Iris pigment epithelial cell (primary cell): Measurements from ENCODE around the gene RAB15.

Experiments
- DNase-seq: peaks from one replicate; pipeline ENCODE4 v3.0.0-alpha.2; 2011; ENCODE audit warnings: low read depth

Gene RAB15

DNA sequence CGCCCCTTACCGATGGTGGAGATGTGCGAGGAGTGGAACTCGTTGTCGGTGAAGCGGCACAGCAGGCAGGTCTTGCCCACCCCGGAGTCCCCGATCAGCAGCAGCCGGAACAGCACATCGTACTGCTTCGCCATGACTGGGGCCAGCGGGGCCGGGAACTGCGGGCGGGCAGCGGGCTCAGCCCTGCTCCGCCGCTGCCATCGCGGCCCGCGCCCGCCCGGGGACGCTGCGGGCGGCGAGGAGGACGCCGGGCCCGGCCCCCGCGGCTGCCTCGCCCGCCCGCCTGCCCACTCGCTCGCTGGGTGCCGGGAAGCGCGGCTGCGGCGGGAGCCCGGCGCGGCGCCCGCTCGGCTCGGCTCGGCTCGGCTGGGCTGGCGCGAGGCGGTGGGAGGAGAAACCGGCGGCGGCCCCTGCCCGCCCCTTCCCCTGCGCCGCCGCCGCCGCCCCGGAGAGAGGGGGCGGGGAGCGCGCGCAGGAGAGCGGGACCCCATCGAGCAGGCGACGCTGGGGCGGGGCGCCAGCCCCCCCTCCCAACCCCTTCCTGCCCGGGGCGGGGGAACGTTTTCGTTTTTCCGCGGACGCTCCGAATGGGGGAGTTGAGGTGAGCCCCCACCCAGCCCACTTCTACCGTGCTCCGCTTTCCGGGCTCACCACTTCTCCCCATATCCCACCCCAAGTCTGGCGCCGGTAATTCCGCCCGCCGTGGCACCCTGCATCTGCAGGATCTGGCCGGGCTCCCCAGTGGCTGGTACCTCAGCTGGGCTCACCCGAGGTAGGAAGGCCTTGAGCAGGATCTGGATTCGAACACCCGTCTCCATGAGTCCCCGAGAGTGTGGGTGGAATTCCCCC is at the start of gene RAB15:
Gene RAB15, minus strand, starts transcription at position 394 of the 849 bp plus-strand sequence. Its CDS starts 260 bp downstream, at position 134.
- DNase-seq: peak; percentile 16

DNA sequence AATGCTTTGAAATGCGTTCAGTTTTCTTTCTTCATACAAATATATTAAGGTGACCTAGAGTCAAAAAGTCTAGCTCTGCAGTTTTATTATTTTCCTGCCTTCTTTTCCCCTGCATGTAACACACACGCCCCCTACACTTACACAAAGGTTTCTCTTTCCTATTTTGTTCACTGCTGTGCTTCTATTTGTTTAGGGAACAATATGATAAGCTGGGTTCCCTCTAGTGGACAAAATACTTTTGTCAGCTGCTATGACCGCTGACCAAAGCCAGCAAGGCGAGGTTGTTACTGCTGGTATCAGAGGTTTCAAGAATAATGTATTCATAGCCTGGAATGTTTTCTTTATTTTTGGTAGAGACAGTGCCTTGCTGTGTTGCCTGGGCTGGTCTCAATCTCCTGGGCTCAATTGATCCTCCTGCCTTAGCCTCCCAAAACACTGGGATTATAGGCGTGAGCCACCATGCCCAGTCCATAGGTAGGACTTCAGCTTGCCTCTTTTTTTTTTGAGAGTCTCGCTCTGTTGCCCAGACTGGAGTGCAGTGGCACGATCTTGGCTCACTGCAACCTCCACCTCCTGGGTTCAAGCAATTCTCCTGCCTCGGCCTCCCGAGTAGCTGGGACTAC is 47.9 kb upstream of the RAB15 start:
- DNase-seq: peak; percentile 82

DNA sequence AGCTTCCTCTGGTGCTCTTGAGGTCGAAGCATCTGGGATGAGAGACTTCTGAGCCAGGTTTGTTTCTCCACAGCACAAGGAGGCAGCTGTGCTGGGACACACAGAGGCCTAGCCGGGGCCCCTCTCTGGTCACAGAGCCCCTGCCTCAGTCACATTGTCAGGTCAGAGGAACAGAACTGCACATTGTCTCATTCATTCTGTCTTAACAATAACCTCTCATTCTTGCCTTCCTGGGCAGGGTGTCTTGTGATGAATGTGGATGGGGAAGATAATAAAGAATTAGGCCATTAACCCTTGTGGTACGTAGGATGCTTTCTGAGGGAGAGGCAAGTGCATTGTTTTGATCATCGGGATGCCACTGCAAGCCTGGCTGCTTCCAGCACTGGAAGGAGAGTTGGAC is 44.3 kb upstream of the RAB15 start:
- no peak for DNase-seq

DNA sequence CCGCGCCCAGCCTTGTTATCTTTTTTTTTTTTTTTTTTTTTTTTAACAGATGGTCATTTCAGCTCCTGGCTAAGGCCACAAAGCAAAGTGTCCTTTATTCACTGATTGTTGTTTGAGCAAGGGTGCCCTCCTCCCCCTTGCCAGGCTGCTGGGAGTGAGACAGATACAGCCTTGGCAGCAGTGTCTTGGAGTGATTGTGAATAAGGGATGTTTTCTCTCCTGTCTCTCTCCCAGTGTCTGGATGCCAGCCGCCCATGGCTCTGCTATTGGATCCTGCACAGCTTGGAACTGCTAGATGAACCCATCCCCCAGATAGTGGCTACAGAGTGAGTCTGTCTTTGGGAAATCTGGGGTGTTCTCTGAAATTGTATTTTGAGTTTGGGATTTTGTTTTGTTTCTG is 43.3 kb upstream of the RAB15 start:
- no peak for DNase-seq

DNA sequence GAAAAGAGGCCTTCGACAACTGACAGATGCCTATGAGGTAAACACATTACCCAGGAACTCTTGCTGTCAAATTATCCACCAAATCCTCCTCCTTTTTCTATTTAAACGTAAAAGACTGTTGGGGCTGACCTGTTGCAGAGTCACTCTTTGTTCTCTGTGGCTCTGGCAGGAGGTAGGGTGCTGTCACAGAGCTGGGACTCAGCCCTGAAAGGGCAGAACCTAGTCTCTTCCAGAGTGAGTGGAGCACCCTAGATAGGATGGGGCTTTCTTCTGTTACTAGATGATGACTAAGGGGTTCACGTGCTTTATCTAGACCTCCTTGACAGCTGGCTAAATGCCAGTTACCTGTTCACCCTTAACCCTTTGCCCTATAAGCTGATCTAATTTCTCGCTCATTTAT is 40.2 kb upstream of the RAB15 start:
- no peak for DNase-seq

DNA sequence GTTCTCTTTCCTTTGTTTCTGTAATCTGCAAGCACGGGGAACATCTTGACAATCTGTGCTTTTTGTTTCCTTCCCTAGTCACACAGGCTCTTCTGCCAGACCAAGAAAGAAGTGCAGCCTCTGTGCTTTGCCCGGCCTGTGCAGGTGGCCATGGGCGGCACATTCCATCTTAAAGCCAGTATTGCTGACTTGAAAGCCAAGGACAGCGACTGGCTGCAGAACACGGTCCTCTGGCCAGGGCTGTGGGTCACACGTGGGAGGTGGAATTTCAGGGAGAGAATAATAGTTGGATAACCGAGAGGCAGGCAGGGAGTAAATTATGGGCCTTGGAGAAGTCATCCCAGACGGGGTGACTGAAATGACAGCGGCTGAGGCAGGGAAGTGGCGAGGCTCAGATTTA is 39.4 kb upstream of the RAB15 start:
- DNase-seq: no peak

DNA sequence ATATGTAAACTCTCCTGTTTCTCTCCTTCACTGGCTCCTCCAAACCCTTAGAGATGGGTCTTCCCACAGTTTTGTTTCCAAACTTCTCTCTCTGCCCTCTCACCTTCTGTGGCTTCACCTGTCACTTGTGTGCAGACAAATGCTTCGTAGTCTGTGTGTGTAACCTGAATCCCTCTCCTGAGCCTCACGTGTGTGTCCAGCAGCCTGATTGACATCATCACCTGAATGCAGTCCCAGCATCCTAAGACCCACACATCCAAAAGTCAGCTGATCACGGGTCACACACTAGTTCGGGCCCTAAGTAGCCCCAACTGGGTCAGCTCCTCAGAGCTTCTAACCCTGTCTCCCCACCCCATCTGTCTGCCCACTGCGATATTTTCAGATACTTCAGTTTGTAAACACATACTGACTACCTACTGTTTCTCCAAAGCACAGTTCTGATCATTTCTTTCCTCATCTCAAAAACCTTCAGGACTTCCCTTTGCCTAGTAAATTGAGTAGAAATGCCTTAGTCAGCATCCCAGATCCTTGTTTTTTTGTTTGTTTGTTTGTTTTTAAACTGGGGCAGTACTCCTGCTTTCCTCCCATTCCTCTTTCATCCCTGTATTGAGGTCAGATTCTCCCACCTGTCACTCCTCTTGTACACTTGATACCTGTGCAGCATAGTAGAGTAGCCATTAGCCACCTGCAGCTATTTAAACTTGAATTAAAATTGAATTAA is 38.2 kb upstream of the RAB15 start:
- DNase-seq: no peak

DNA sequence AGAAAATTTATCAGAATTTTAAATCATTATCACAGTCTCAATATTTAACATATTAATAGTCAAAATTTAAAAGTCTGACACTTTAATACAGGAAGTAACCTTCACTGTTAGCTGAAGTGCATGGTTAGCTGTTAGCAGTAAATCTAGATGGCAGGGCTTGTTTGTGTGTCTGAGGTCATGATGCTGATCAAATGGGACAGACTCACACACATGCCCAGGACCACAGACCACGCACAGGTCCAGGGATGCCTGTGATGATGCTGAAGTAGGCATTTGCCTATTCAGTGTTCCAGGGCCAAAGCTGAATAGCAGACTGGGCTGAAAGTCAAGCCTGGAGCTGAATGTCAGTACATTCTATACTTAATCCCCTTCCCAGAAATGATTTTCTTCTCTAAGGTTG is 35.1 kb upstream of the RAB15 start:
- no peak for DNase-seq

DNA sequence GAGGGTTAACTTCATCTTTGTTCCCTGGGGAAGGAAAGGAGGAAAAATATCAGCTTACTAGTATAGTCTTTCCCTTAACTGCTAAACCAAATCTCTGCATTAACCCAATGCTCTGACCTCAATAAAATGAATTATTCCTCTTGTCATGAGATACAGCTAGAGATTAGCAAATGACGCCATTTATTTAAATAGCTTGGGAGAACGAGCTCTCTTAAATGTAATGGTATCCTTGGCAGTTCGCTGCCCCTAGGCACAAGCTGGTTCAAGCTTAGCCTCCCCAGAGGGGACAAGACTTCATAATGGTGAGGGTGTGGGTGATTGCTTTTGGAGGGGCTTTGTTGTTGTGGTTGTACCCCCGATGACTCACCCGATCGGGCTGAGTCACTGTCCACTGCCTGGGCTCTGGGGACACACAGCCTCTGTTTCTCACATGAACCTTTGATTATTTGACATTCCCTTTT is 34.2 kb upstream of the RAB15 start:
- no peak for DNase-seq

DNA sequence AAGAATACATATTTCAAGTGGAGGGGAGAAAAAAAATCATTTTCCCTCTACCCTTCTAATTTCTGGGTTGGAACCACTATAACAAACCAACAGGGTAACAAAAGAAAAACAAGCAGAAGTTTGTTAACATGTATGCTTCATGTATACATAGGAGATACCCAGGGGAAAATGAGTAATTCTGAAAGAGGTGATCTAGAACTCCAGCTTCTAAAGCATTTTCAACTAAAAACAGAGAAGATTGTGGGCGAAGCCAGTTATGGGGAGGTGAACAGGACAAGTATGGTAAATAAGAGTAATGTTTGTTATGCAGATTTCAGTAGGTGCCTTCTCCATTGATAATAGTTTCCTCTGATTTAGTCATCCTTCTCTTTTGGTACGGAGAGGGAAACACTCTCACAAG is 31.3 kb upstream of the RAB15 start:
- no peak for DNase-seq

DNA sequence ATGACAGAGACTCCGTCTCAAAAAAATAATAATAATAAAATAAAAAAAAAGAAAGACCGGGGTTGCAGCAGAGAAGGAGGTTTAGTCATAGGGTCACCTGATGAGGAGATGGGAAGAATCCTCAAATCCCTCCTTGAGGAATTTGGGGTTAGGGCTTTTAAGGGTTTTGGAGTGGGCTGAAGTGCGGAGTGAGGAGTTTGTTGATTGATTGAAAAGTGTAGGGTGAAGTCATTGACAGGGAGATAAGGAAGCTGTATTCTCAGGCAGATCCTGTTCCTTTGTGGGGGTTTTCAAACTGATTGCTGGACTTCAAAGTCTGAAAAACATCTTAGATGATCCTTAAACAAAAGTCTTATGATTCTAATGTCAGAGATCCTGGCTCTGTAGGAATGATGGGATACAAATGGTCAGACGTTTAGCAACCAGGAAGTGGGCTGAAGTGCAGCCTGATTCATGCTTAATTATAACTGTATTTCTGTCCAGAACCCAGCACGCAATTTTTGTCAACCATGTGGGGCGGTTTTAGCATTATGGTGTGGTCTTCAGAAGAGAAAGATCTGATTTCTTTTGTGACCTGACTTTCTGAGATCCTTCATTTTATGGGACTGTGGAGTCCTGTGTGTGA is 30.6 kb upstream of the RAB15 start:
- peak; percentile 39 for DNase-seq

DNA sequence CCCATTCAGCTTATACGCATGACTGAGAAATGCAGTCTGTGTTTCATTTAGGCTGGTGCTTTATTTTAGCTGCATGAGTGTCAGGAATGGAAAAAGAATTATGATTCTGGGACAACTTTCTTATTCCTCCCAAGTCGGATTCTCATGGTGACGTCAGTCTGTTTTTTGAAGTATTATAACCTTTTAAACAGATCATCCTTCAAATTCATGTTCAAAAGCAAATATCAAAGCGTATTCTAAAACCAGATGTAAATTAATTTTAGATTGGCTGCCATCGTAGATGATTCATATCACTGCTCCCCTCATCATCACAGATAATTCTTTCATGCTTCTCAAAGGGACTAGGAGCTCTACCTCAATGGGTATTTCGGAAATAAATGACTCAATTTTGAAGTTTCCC is 29.6 kb upstream of the RAB15 start:
- no peak for DNase-seq

DNA sequence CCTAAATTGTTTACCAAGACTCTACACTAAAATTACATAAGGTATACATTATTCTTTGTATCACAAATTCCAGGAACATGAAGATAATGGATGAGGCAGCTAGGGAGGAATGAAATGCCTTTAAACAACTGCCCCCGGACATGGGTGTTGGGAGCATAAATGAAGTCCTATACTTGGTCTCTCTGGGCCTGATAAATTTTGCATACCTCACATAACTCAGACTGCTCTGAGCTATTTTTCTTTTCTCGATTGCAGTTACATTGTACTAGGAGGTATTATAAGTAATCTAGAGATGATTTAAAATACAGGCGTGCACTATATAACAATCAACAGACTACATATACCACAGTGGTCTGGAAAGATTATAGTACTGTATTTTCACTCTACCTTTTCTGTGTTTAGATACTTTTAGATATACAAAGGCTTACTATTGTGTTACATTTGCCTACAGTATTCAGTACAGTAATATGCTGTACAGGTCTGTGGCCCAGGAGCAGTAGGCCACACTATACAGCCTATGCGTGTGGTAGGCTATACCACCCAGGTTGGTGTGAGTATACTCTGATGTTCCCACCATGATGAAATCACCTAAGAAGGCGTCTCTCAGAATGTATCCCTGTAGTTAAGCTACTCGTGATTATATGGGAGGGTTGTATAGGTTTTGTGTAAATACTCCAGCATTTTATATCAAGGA is 28.9 kb upstream of the RAB15 start:
- peak; percentile 52 for DNase-seq

DNA sequence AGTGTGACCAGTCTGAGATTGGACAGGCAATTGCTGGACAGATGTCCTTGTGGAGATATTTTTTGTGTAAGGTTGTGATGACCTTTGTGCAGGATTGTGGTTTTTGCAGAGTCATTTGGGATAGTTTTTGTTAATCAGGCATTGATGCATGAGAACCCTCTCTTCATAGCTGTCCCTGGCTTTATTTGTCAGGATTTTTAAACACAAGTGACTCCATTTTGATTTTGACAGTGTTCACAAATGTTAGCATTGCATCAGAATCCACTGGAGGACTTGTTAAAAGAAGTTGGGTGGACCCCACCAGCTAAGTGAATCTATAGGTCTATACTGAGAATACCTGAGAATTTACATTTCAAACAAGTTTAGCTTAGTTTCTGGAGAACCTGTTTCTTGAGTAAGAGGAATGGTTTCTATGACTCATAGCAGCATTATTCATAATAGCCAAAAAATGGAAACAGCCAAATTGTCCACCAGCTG is 26.4 kb upstream of the RAB15 start:
- DNase-seq: peak; percentile 28

DNA sequence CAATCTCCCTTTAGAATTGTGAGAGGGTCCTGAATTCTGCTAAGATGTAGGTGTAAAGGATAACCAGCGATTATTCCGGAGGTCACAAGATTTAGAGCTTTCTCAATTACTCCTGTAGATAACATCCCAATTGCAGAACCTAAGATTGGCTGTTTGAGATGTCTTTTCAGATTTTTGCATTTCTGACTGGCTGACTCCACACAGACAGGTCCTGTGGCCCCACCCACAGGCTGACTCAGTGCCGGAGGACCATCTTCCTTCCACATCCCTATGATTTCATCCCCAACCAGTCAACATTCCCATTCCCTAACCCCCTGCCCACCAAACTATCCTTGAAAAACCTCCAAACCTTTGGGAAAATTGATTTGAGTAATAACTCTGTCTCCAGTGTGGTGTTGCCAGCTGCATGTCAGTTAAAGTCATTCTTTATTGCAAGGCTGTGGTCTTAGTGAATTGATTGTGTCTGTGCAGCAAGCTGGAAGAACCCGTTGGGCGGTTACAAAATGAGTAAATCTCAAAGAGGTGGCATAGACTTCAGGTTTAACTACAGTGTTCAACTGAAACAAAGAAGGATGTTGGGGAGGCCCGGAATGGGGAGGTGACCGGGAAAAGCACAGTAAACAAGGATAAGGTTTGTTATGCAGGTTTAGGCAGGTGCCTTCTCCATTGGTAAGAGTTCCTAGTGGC is 25.1 kb upstream of the RAB15 start:
- no peak for DNase-seq

DNA sequence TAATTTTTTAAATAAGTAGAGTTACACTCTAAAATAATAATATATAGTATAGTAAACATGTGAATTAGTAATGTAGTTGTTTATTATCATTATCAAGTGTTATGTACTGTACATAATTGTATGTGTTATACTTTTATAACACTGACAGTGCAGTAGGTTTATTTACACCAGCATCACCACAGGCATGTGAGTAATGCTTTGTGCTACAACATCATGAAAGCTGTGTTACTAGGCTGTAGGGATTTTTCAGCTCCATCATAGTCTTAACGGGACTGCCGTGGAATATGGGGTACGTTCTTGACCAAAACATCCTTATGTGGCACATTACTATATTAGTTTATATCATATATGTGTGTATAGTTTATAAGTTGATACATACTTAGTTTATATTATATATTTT is 23.2 kb upstream of the RAB15 start:
- peak; percentile 45 for DNase-seq

DNA sequence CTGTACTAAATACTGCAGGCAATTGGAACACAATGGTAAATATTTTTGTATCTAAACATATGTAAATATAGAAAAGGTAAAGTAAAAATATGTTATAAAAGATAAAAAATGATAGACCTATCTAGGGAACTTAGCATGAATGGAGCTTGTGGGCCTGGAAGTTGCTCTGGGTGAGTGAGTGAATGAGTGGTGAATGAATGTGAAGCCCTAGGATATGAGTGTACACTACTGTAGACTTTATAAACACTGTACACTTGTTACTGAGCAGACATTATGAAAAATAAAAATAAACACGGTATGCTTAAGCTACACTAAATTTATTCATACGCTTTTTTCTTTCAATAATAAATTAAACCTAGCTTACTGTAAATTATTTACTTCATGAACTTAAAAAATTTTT is 22.4 kb upstream of the RAB15 start:
- no peak for DNase-seq

DNA sequence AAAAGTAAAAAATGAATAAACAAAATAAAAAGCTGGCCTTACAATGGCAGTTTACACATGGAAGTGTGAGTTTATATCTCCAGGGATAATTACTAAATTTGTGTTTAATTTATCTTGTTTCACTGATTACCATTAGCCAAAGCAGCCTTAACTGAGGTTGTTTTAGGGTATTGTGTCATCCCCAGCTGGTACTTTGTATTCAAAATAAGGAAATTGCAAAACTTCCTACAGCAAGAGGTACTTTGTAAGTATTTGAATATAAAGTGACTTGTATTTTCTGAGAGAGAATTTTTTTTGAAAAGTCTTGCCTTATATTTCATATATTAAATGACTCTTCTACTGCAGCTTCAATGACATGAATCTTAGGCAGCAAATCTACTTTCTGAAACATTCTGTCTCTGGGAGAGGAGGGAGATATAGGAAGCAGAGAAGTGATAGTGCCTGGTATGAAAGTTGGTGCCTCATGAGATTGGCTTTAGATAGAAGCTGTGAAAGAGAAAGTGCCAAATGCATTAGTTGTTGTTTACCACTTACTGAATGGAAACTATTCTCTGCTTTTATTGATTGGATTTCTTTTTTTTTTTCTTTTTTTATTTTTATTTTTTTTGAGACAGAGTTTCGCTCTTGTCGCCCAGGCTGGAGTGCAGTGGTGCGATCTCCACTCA is 21.3 kb upstream of the RAB15 start:
- peak; percentile 45 for DNase-seq

DNA sequence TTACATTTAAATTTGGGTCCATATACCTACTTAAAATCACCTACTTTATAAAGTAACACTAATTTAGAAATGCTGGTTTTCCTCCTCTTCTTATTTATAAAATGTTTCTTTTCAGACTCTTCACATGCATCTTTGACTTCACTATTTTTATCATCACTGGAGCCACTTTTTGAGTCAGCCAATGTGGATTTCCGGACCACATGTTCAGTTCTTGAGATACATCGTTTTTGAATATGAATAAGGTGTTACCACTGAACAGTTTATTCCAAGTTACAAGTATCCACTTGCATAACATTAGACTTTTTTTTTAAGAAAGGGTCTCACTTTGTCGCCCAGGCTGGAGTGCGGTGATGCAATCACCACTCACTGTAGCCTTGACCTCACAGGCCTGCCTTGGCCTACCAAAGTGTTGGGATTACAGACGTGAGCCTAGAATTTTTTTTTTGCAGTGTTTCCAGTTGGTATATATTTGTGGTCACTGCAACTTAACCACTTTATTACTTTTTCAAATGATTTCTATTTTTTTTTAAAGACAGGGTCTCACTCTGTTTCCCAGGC is 20.3 kb upstream of the RAB15 start:
- DNase-seq: no peak

DNA sequence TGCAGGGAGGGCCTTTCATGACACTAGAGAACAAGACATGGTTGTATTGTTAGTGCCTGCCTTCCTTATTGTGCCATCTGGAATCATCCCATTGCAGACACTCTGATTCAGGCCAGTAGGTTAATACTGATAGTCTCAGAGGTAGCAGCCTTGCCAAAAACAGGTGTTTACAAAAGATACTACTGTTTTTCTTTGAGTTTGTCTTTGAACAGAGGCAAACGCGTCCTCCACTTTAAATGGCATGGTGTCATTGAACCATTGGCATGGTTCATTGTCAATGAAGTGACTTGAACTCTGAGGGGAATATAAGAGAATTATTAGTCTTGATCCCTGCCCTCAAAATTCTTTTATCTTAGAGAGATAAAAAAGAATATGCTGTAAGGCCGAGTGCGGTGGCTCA is 18.8 kb upstream of the RAB15 start:
- DNase-seq: no peak
